GM06990 (cell line): ENCODE results near the gene NECTIN4.
A peak's percentile ranks its signal among the peaks of the same experiment; 100 is the strongest.

Experiments
- DNase-seq: peaks from one replicate; pipeline ENCODE4 v3.0.0-alpha.2; 2011; ENCODE audit not compliant: insufficient read length; ENCODE audit errors: extremely low read depth
- H3K27me3 ChIP-seq: replicated peaks from 2 replicates; pipeline ENCODE4 v1.6.0; 2011; ENCODE audit warnings: low read length; ENCODE audit not compliant: control insufficient read depth, insufficient read depth
- H3K36me3 ChIP-seq: 2 replicates; pipeline ENCODE4 v1.5.1; 2011; ENCODE audit warnings: low read length; ENCODE audit not compliant: control insufficient read depth, insufficient read depth
- H3K4me3 ChIP-seq: replicated peaks from 2 replicates; pipeline ENCODE4 v1.5.1; 2011; ENCODE audit warnings: low read depth, mild to moderate bottlenecking, control low read depth, low read length
- TF ChIP-seq, protein P1 (sequence below): IDR thresholded peaks from 2 replicates; pipeline ENCODE4 v1.5.1; 2011; ENCODE audit warnings: low read length, control low read depth, mild to moderate bottlenecking, inconsistent platforms; ENCODE audit not compliant: insufficient read depth, poor library complexity, severe bottlenecking

The NECTIN4 gene

GRCh38 chr1:161089251-161089924 lies at the start of gene NECTIN4:
Gene NECTIN4, minus strand, starts transcription at chr1:161089558. Its CDS starts 262 bp downstream, at chr1:161089296.
- Histone ChIP-seq H3K27me3 (no peaks in the 10 kb centered on the region), H3K4me3 (no peak within 1 kb of the TSS), H3K36me3 (no peaks in the 10 kb centered on the region)
- TF ChIP-seq, protein P1, sequence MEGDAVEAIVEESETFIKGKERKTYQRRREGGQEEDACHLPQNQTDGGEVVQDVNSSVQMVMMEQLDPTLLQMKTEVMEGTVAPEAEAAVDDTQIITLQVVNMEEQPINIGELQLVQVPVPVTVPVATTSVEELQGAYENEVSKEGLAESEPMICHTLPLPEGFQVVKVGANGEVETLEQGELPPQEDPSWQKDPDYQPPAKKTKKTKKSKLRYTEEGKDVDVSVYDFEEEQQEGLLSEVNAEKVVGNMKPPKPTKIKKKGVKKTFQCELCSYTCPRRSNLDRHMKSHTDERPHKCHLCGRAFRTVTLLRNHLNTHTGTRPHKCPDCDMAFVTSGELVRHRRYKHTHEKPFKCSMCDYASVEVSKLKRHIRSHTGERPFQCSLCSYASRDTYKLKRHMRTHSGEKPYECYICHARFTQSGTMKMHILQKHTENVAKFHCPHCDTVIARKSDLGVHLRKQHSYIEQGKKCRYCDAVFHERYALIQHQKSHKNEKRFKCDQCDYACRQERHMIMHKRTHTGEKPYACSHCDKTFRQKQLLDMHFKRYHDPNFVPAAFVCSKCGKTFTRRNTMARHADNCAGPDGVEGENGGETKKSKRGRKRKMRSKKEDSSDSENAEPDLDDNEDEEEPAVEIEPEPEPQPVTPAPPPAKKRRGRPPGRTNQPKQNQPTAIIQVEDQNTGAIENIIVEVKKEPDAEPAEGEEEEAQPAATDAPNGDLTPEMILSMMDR: no peak
- no peak for DNase-seq

DNA sequence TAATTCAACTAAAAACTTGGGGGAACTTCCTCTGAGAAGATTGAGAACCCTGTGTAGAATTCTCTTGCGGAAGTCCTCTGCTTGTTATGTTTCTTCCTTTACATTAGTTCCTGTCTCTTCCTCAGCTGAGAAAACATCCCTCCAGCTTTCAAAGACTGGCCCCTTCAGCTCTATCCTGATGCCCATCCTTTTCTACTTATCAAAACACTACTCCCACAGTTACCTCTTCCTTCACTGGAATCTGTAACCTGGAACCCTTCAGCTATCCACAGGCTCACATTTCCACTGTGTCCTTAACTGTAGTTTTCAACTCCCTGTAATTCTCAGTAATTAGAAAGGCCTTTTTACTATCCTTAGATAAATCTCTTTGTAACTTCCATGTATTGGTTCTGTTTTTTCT lies 49.1 kb upstream of the NECTIN4 start:
- H3K36me3 ChIP-seq: no peaks in the 10 kb centered on the region; the same call in 1 of the 2 replicates
- H3K4me3 ChIP-seq: no peak overlapping the region
- no peaks in the 10 kb centered on the region for H3K27me3 ChIP-seq
- DNase-seq: no peak
- TF ChIP-seq, protein P1: no peak

GRCh38 chr1:161137881-161138280 lies 48.5 kb upstream of the NECTIN4 start:
- TF ChIP-seq, protein P1: no peak
- Histone ChIP-seq H3K4me3 (no peak overlapping the region), H3K36me3 (no peaks in the 10 kb centered on the region; the same call in 1 of the 2 replicates), H3K27me3 (no peaks in the 10 kb centered on the region)
- no peak for DNase-seq

- no peak for DNase-seq
- TF ChIP-seq, protein P1: no peak
- Histone ChIP-seq H3K36me3 (peaks cover 2% of the 10 kb centered on the region), H3K27me3 (no peaks in the 10 kb centered on the region), H3K4me3 (peak overlapping the region; percentile 91)
These were observed 43.9 kb upstream of the NECTIN4 start for GRCh38 chr1:161133220-161133740.

DNA sequence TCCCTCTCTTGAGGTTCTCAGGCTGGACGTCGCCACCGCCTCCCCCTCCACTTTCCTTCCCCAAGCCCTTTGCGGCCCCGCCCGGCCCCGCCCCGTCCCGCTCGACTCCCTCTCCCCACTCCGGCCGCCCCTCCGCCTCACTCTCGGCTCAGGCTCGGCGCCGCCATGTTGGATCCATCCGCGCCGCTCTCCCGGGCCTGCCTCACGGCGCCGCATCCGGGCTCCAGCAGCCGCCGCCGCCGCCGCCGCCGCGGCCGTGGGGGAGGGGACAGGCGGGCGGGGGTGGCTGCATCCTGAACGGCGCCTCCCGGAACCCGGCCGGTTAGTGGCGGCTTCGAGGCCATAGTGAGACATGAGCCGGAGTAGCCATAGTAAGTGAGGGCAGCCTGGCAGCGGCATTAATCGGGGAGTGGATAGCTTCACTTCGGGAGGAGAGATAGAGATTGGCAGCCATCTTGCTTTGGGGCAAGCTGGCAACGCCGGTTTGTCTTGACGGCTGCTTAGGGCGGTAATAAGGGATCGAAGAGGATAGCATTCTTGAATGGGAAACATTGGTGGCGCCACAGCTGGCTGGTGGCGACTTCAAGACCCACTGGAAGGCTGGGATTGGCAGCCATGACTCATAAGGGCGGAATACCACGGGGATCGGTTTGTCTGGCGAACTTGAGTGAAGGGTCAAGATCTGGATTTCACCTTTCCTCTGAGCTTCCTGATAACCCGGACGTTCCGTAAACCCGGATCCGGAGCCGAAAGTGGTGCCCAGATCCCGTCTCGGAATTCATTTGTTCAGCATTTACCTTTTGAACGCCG lies 43.3 kb upstream of the NECTIN4 start, which contains the start of gene DEDD:
DEDD (minus strand) TSS at position 258 of the 810 bp plus-strand sequence. CDS start 8,205 bp downstream, outside the sequence.
- Histone ChIP-seq H3K36me3 (peaks cover 2% of the 10 kb centered on the region), H3K4me3 (peak within 1 kb of the TSS; percentile 91), H3K27me3 (no peaks in the 10 kb centered on the region)
- TF ChIP-seq, protein P1: no peak
- DNase-seq: peak; percentile 91
